Activated T-cell treated with anti-CD3 and anti-CD28 coated beads, Interleukin-2, amount 50 U/mL, for 1 hour (primary cell): ENCODE data around the gene HOXA5.

Experiments used
- DNase-seq: peaks from one replicate; pipeline ENCODE4 v3.0.0-alpha.2; 2020

Gene HOXA5

DNA sequence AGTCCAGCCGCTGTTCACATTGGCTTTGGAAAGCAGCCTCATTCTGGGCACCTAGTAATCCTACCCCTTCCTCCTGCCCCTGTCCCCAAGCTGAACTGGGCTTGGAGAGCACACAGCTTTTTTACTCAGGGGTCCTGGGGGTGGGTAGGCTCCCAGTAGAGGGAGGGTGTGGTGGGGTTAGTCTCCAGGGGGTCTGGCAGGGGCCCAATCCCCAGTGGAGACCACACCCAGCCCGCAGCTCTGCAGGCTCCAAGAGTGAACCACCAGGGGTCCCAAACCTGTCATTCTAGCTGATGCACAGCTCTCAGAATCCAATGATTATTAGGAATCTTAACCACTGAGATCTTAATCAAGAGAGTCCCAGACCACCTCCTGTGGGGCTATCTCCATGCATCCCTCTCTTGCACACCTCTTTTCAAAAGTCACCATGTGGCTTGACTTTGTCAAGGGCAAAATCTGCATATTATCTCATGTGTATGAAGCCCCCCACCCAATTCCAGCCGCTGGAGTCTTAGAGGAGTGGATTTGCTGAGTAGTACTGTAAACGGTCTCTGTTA lies 38.9 kb upstream of the HOXA5 start:
- peak; percentile 8 for DNase-seq

DNA sequence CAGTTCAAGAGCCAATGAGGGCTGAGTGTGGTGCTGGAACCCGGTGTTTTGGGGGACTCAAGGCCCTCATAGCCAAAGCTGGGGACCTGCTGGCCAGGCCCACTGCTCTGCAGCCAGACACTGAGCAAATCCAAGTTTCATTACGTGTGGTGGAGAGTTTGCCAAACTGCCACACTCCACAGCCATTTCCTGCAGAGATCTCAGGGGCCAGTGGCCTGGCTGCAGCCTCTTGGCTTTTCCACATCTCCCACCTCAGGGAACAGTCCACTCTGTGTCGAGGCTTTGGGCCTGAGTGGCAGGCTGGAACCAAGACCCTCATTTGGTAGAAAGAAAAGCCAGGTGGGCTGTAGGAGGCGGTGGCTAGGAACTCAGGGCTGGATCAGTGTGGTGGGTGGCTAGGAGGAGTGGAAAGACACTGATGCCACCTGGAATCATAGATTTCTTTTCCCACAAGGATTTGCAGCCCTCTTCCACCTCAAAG lies 38.4 kb upstream of the HOXA5 start:
- DNase-seq = peak; percentile 15

DNA sequence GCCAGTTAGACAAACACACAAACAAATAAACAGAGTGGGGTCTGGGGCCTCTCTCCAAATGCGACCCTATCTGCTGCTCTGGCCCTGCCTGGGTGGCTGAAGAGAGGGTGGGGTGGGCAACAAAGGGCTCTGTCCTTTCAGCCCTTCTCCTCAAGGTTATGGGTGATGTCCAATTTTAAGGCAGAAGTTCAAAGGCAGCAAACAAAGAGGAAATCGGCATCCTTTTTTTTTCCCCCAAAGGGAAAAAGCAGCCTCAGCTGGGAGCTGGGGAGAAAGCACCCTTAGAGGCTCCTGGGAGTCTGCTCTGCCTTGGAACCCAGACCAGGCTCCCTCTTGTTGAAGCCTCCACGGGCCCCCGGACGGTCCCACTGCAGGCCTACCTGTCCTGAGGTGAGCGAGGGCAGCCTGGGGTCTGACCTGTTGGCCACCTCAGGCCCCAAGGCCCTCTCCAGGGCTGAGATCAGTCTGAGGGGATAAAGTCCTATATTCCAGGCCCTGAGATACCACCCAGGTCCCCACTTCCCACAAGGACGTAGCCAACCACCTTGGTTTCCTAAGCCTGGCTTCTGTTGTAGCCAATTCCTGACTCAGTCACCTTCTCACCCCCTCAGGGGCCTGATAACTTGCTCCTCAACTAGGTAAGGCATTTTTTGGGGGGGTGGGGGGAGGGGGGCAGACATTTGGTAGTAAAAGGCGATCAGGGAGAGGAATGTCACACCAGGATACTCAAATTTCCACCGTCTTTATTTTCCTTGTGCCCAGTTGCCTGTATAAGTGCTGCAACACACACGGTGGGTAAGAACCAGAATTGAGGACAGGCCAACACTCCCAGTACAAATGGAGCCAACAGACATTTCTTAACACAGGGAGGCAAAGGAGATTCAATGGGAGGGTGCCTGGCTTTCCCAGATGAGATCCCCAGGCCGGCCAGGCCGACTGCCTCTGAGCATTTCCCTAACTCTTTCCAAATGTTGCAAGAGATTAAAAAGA lies 37.2 kb upstream of the HOXA5 start:
- peak; percentile 13 for DNase-seq

DNA sequence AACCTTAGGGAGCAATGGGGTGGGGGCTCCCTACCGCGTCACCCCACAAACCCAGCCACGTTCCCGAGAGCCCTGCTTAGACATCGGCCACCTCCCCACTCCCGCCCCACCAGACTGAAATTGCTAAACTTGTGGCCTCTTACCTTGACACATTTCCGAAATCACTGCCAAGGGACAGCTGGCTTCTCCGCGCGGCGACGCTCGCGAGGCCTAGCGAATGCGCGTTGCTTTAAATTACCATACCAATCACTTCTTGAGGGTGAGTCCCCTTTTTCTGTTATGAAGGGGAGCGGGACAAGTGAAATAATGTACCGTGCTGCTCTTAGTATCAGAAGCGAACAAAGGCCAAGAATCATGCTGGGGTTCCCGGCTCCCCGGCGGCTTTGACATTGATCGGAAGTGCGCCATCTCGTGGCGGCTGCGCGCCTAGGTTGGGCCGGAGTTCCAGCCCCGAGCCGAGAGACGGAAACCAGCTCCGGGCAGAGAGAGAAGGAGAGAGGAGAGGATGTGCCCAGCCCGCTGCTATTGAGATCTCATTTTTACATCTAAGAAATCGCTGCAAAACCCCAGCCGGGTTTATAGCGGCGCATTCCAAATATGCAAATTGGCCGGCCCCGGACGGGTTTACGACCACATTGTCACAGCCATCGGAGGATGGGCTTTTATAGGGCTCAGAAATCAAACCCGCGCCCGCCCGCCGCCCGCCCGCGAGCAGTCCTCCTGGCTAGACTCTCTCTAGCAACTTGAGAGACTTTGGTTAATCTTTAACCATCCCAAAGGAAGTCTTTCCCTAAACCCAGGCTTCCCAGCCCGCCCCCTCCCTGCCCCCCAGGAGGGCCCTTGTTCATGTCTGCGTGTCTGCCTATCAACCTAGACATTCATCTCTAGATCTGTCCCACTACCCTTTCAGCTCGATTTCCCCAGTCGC lies 36.3 kb upstream of the HOXA5 start:
- DNase-seq = peak; percentile 70

DNA sequence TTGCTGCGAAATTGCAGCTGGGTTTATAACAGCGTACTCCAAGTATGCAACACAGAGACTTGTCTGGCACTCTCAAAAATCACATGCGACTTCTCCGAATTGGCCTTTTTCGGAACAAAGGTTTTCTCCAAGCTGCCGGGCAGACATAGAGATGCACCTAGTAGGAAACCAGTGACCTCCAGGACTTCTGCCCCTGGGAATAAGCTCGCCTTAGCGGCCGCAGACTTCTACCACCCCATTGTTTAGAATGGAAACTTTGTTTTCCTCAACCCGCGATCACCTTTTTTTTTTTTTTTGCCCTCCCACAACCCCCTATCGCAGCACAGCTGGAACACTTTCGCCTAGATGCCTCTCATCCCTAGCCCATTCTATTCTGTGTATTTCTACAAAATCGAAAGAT lies 35.5 kb upstream of the HOXA5 start:
- DNase-seq = peak; percentile 14

DNA sequence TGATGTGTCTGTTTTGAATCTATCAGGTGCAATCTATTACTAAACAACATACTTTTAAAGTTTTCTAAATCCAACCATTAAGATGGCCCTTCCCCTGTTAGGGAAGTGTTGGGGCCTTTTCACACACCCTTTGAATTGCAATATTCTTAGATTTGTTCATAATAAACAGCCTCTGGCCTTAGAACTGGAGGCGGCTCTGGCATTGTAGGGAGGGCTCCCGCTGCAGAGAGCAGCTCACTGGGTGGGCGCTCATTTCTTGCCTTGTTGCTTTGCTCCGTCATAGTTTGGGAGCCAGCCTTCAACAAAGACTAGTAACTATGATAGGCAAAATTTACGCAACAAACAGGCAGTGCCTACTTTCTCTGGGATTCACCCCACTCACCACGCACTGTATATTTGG lies 34.9 kb upstream of the HOXA5 start:
- DNase-seq = no peak

DNA sequence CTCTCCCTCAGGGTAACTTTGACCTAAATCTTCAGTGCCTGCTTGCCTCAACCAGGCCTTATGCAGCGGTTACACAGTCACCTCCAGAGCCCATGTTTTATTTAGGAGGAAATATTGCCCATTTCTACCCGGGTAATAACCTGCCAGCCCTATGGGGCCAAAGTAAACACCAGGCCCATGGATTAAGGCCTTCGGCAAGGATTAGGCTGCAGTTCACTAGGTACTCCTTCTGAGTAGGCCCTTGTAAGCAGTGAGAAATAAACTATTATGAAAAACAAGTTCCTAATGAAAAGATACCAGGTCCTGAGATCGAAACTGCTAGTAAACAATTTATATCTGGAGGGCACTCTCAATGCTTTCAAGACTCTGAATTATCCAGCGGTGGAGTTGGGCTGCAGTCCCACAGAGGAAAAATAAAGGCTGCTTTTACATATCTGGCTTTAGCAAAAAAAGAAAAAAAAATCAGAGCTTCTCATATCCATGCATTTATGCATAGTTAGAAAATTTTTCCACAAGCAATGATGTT lies 34.4 kb upstream of the HOXA5 start:
- DNase-seq = no peak

DNA sequence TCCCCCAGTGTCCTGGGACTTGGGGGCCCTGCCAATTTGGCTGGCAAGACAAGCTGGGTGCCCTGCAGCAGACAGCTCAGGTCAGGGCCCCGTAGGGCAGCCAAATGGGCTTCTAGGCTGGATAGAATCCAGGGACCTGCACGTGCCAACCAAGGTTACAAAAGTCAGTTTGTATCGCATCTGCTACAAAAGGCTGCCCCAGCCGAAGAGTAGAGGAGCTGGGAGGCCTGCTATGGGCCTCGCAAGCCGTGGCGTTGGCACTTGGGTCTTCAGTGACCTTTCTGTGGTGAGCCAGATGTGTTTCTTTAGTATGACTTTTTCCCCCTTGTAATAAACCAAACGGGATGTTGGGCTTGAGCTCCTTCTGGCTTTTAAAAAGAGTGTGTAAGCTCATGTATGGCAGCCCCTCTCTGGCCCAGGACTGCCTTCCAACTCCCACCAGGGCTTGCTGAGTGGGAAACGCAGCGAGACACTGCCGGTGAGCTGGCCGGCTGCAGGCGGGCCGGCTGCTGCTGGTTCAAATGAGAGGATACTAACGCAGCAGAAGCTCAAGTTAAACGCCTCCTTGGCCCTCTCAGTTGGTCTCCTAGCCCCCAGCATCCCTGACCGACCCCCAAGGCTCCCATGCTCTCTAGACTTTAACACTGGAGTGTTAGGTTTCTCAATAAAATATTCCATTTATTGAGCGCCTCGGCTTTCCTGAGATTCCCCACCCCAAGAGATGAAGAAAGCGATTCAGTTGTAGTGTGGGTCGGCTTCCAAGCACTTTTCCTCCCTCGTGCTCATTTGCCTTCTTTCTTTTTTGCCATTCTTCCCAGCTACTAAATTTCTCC lies 33.7 kb upstream of the HOXA5 start:
- DNase-seq = peak; percentile 13

DNA sequence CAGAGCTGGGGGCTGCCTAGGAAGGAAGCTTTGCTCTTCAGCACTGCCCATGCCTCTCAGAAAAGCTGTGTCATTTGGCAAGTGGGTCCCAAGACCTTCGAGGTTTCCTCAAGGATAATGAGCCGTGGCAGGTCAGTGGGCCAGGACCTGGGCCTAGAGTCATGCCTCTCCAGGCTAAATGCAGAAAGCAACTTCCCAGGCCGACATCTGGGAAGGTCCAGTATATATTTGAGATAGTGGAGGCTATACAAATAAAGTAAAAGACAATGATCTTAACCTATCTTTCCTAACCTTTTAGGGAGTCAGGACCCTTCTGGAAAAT lies 33.0 kb upstream of the HOXA5 start:
- no peak for DNase-seq

DNA sequence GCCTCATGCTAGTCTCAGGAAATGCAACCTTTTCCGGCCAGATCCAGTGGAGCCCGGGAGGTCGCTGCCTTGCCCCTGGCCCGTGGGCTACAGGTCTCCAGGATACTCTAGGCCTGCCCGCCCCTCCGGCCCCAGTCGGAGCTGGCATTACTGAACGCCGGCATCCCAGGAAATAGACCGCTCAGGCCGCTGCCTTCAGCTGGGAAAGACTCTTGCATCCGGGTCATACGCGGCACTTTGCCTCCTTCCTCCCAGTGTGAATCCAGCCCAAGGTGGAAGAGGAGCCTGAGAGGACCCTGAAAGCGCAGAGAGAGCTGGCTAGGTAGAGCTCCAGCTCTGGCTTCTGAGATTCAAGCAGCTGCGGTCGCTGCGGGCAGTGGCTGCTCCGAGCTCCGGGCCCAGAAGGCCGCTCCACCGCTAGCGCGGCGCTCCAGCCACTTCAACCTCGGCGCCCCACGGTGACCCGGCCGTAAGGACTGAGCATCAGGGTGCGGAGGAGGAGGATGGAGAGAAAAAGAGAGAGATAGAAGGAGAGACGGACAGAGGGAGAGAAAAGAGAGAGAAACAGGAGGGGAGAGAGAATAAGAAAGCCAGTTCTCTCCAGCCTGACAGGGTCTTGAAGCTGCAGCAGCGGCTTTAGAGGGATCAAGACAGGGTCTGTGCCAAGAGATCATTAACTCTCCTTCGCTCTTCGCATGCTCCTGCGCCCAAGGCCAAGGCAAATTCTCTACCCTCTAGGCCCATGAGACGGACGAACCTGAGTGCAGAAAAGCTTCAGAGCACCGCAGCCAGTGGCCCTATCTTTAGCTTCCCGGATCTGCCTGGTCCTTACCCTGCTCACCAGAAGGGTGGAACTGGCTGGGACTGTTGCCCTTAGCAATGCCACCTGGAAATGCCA lies 32.4 kb upstream of the HOXA5 start:
- peak; percentile 18 for DNase-seq

DNA sequence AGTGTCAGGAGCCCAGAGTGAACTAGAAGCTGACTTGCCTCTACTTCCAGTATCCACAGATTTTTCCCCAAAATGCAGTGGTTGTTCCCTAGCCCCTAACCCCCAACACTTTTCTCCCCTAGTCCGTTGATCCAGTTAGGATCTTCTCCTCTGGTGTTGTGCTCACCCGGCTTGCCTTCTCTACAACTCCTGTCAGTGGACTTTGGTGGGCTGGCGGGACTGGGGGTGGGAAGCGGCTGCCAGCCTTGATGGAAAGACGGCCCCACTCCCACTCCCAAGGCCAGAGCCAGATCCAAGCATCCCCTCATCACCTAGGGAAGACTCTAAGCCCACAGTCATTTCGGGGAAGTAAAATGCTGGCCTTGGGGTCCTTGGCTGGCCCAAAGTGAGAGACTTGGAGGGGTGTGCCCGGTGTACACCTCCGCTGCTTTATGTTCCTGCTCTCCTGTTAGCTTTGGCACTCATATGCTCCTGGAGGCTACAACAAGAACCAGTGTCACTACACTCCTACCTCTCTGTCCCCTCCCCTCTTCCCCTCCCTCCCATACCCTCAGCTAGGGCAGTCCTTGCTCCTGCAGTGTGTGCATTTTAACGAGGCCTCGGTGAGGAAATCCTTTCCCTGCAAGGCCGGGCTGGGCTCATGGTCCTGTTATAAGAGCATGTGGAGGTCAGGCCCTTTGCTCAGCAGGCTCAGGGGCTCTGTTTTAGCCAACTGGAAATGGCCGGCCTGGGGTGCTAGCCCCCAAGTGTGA lies 31.6 kb upstream of the HOXA5 start:
- DNase-seq = no peak

DNA sequence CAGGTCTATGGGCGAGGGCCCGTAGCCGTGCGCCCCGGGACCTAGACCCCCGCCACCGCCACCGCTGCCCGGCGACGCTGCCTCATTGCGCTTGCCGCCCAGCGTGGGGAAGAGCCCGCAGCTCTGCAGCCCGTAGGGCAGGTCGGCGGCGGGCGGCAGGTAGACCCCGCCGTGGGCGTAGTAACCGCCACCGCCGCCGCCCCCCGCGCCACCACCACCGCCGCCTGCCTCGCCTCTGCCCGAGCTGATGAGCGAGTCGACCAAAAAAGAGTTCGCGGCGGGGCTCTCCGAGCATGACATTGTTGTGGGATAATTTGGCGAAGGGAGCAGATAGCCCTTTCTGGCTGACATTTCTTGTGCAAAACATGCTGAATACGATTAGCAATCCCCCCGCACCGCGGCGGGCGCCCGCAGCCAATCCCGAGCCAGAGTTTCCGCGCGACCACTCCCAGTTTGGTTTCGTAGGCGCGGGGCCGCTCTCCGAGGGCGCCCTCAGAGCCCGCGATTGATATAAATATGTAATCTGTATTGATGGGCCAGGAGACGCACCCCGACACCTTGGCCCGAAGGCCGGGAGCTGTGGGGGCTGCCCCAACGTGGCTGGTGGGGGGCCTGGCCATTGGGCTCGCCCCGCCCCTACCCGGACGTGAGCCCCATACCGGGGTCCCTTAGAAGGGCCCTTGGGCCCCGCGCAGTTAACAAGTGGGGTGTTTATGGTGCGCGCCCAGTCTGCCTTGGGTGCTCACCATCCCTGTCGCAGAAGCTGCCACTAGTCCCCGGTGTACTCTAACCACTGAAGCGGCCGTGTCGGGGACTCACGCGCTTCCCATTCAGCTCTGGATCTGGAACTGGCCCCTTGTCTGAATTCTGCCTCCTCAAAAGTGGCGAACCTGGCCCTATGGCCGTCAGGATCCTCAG lies 30.7 kb upstream of the HOXA5 start, which contains the start of gene HOXA10:
Gene HOXA10, minus strand, starts transcription at position 365 of the 918 bp plus-strand sequence. Its CDS starts 14 bp downstream, at position 351.
- DNase-seq = peak; percentile 39

DNA sequence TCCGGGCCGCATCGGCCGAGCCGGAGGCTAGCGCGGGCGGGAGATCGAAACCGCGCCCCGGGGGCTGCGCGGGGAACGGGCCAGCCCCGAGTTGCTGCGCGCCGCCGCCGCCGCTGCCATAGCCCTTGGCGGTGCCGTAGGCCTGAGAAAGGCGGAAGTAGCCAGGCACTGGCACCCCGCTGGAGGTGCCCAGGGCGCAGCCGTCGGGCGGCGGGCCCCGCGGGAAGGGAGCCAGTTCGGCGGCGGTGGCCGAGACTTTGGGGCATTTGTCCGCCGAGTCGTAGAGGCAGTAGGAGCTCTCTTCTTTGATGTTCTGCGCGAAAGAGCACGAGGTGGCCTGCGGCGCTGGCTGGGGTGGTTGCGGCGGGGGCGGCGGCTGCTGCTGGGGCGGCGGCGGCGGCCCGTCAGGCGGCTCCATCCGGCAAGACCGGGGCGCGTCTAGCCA lies 30.1 kb upstream of the HOXA5 start:
- peak; percentile 61 for DNase-seq

DNA sequence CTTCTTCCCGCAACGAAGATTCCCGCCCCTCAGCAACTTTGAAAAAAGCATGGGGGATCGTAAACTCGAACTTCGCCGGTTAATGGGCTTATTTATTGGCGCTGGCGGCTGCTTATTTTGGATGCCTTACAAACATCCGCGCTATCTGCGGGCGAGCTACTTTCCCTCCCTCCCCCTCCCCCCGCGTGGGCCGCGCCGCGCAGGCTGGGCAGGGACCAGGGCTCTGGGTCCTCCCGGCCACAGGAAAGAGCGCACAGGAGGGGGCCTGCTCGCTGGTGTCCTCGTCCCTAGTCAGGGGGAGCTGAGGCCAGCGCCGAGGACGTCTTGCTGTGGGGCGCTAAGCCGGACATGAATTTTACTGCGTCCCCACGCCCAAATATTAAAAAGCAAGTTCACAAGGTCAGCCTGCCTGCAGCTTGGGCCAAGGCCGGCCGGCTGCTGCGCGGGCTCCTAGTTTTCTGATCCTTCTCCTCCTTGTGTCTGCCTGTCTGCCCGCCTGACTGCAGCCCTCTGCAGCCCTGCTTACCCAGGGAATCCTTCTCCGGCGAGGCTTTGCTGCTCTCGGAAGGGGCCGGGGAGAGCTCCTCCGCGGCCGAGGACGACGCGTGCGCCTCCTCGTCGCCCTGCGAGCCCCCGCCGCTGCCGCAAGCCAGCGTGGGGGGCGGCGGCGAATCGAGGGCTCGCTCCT lies 29.5 kb upstream of the HOXA5 start:
- DNase-seq = no peak

DNA sequence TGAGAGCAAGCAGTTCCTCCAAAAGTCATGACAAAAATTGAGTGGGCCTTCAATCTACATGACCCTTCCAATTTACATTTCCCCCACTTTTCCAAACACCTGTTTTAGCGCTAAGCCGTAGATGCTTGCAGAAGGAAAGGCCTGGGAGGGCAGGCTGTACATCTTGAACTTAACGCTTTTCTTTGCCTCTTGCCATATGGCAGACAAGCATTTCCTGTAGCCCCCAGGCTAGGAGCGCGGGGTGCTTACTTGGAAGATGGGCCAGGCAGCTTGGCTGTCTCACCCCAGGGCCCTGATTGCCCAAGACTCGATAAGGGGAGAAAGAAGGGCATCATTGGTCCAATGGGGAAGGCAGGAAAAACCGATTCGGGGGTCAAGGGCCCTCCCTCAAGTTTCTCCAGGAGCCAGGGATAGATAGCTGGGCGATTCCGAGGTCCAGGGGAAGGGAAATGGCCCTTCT lies 28.9 kb upstream of the HOXA5 start:
- peak; percentile 28 for DNase-seq

DNA sequence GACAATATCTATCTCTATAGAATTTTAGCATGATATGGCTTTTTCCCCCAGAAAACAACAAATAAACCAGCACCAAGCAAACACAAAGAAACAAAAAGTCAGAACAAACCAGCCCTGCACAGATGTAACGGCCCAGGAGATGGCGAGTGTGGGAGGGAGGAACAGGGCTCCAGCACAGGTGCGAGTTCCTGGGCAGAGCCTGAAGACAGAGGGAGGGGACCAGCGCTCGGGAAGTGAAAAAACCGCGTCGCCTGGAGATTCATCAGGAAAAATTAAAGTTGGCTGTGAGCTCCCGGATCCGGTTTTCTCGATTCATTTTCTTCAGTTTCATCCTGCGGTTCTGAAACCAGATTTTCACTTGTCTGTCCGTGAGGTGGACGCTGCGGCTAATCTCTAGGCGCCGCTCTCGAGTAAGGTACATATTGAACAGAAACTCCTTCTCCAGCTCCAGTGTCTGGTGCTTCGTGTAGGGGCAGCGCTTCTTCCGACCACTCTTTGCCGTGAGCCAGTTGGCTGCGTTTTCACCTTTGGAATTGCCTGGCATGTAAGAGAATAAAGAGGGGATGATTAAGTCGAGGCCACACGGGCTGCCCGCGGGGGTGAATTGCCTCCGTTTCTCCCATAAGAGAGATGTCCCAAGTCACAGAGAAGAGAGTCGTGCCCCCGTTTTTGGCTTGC lies 28.3 kb upstream of the HOXA5 start:
- DNase-seq = peak; percentile 32

DNA sequence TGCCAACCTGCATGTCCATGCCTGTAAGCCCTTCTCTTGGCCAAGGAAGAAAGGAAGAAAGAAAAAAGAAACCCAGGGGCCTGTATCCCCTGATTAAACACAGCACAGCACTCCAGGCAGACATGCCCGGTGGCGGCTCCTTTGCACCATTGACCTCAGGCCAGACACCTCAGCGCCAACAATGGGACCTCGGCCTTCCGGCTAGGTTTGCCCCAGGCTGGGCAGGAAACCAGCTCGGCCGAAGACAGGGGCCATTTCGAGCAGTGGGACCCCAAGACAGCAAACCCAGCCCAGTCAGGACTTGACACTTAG lies 27.8 kb upstream of the HOXA5 start:
- DNase-seq = peak; percentile 25
